HEK293 (cell line): ENCODE results near the gene EML1.

ENCODE experiments used
- CTCF ChIA-PET: fragments of 350-600 bp; formaldehyde crosslinking; extraction: SDS; loops from one replicate; lab custom pipeline; 2021; ENCODE audit warnings: antibody characterized with exemption; lab: Yijun Ruan, JAX
- POLR2A ChIA-PET: fragments of 300-600 bp; formaldehyde crosslinking; extraction: SDS; loops from one replicate; lab custom pipeline; 2020; ENCODE audit warnings: antibody characterized with exemption, inconsistent platforms; lab: Yijun Ruan, JAX
- H3K27ac ChIP-seq: fragments of 200-500 bp; sonication (Bioruptor generic); 2 replicates; pipeline ENCODE4 v1.5.1; 2014; ENCODE audit warnings: low read depth, low read length, control low read depth, inconsistent platforms; ENCODE audit errors: extremely low read depth
- H3K36me3 ChIP-seq, 2 experiments: fragments of 200-500 bp in 1 of 2; sonication (Bioruptor generic) in 1 of 2; 1 replicate in 1 of 2; 2 replicates in 1 of 2; pipeline ENCODE4 v1.5.1; 2014 to 2017; ENCODE audit warnings: inconsistent platforms in 2 of 2, low read length in 2 of 2; ENCODE audit not compliant: control insufficient read depth in 2 of 2, insufficient read depth in 1 of 2
- H3K4me1 ChIP-seq: fragments of 200-500 bp; sonication (Bioruptor generic); 2 replicates; pipeline ENCODE4 v1.5.1; 2014; ENCODE audit warnings: mild to moderate bottlenecking, low read length, inconsistent platforms; ENCODE audit not compliant: control insufficient read depth, insufficient read depth
- H3K4me3 ChIP-seq: 2 replicates; pipeline ENCODE4 v1.5.1; 2011; ENCODE audit warnings: low read depth, mild to moderate bottlenecking, control low read depth, low read length, moderate library complexity
- H3K9me3 ChIP-seq: fragments of 200-500 bp; sonication (Bioruptor generic); 2 replicates; pipeline ENCODE4 v1.5.1; 2014; ENCODE audit warnings: low read depth, low read length, inconsistent platforms; ENCODE audit not compliant: control insufficient read depth, insufficient read depth
- BCL6B ChIP-seq: fragments of 450-650 bp; formaldehyde crosslinking; IDR thresholded peaks from 2 replicates; pipeline ENCODE4 v1.5.1; 2017; ENCODE audit warnings: missing biosample characterization, missing genetic modification characterization
- EGR2 ChIP-seq: fragments of 450-650 bp; formaldehyde crosslinking; IDR thresholded peaks from 2 replicates; pipeline ENCODE4 v1.5.1; 2016; ENCODE audit warnings: low read depth, missing biosample characterization, missing genetic modification characterization
- KLF10 ChIP-seq: fragments of 450-650 bp; IDR thresholded peaks from 2 replicates; pipeline ENCODE4 v1.5.1; 2018; ENCODE audit warnings: missing biosample characterization, mild to moderate bottlenecking, missing genetic modification characterization
- PBX3 ChIP-seq: sonication (generic); formaldehyde crosslinking; IDR thresholded peaks from 2 replicates; pipeline ENCODE4 v1.8.1; 2022; ENCODE audit warnings: mild to moderate bottlenecking, moderate library complexity, missing genetic modification reagents
- SCRT1 ChIP-seq: fragments of 450-650 bp; formaldehyde crosslinking; IDR thresholded peaks from 2 replicates; pipeline ENCODE4 v1.5.1; 2016; ENCODE audit warnings: missing biosample characterization, missing genetic modification characterization, borderline replicate concordance
- ZBTB49 ChIP-seq: fragments of 450-650 bp; formaldehyde crosslinking; IDR thresholded peaks from 2 replicates; pipeline ENCODE4 v1.5.1; 2016; ENCODE audit warnings: missing biosample characterization, missing genetic modification characterization, low read depth
- ZNF132 ChIP-seq: fragments of 450-650 bp; formaldehyde crosslinking; IDR thresholded peaks from 2 replicates; pipeline ENCODE4 v1.5.1; 2017; ENCODE audit warnings: missing biosample characterization, missing genetic modification characterization, borderline replicate concordance
- ZNF157 ChIP-seq: fragments of 450-650 bp; formaldehyde crosslinking; IDR thresholded peaks from 2 replicates; pipeline ENCODE4 v1.5.1; 2016; ENCODE audit warnings: missing biosample characterization, missing genetic modification characterization
- ZNF19 ChIP-seq: fragments of 450-650 bp; formaldehyde crosslinking; IDR thresholded peaks from 2 replicates; pipeline ENCODE4; 2016; ENCODE audit warnings: missing biosample characterization, missing genetic modification characterization, low read depth
- ZNF202 ChIP-seq: fragments of 450-650 bp; formaldehyde crosslinking; IDR thresholded peaks from 2 replicates; pipeline ENCODE4 v1.5.1; 2016; ENCODE audit warnings: missing biosample characterization, missing genetic modification characterization, borderline replicate concordance
- ZNF211 ChIP-seq: fragments of 450-650 bp; formaldehyde crosslinking; IDR thresholded peaks from 2 replicates; pipeline ENCODE4 v1.5.1; 2016; ENCODE audit warnings: low read depth, missing biosample characterization, missing genetic modification characterization
- ZNF221 ChIP-seq: fragments of 450-650 bp; formaldehyde crosslinking; IDR thresholded peaks from 2 replicates; pipeline ENCODE4 v1.5.1; 2017; ENCODE audit warnings: missing biosample characterization, missing genetic modification characterization, borderline replicate concordance
- ZNF311 ChIP-seq: fragments of 450-650 bp; formaldehyde crosslinking; IDR thresholded peaks from 2 replicates; pipeline ENCODE4 v1.5.1; 2017; ENCODE audit warnings: missing biosample characterization, missing genetic modification characterization, borderline replicate concordance
- ZNF394 ChIP-seq: fragments of 450-650 bp; formaldehyde crosslinking; IDR thresholded peaks from 2 replicates; pipeline ENCODE4 v1.5.1; 2016; ENCODE audit warnings: missing biosample characterization, missing genetic modification characterization, mild to moderate bottlenecking, moderate library complexity, borderline replicate concordance
- ZNF404 ChIP-seq: fragments of 450-650 bp; formaldehyde crosslinking; IDR thresholded peaks from 2 replicates; pipeline ENCODE4 v1.5.1; 2017; ENCODE audit warnings: missing biosample characterization, missing genetic modification characterization
- ZNF473 ChIP-seq: fragments of 450-650 bp; formaldehyde crosslinking; IDR thresholded peaks from 2 replicates; pipeline ENCODE4 v1.5.1; 2017; ENCODE audit warnings: missing biosample characterization, missing genetic modification characterization
- ZNF518A ChIP-seq: fragments of 450-650 bp; formaldehyde crosslinking; conservative IDR thresholded peaks from 2 replicates; pipeline ENCODE4 v1.5.1; 2016; ENCODE audit warnings: low read depth, missing biosample characterization, missing genetic modification characterization
- ZNF521 ChIP-seq: fragments of 450-650 bp; formaldehyde crosslinking; IDR thresholded peaks from 2 replicates; pipeline ENCODE4 v1.5.1; 2017; ENCODE audit warnings: missing biosample characterization, mild to moderate bottlenecking, missing genetic modification characterization
- ZNF555 ChIP-seq: fragments of 450-650 bp; formaldehyde crosslinking; conservative IDR thresholded peaks from 2 replicates; pipeline ENCODE4 v1.5.1; 2017; ENCODE audit warnings: missing biosample characterization, mild to moderate bottlenecking, missing genetic modification characterization, inconsistent platforms
- ZNF558 ChIP-seq: fragments of 450-650 bp; formaldehyde crosslinking; IDR thresholded peaks from 2 replicates; pipeline ENCODE4 v1.5.1; 2016; ENCODE audit warnings: missing biosample characterization, missing genetic modification characterization
- ZNF560 ChIP-seq: fragments of 450-650 bp; formaldehyde crosslinking; IDR thresholded peaks from 2 replicates; pipeline ENCODE4 v1.5.1; 2017; ENCODE audit warnings: missing biosample characterization, missing genetic modification characterization, borderline replicate concordance
- ZNF76 ChIP-seq: fragments of 450-650 bp; formaldehyde crosslinking; IDR thresholded peaks from 2 replicates; pipeline ENCODE4; 2016; ENCODE audit warnings: low read depth, missing biosample characterization, missing genetic modification characterization, borderline replicate concordance
- ZNF791 ChIP-seq: fragments of 450-650 bp; formaldehyde crosslinking; IDR thresholded peaks from 2 replicates; pipeline ENCODE4 v1.5.1; 2016; ENCODE audit warnings: missing biosample characterization, missing genetic modification characterization

The EML1 gene

GRCh38 chr14:99975190-99975589, 182.0 kb downstream of the EML1 start:
- Histone ChIP-seq H3K36me3 (peaks cover 0 to 3% of the 10 kb centered on the region in 2 experiments; a peak in 1 of 3 replicates), H3K9me3 (no peaks in the 10 kb centered on the region; the same call in 1 of the 2 replicates), H3K27ac (no peak overlapping the region), H3K4me1 (peaks cover 4% of the 10 kb centered on the region), H3K4me3 (no peak overlapping the region)
- TF ChIP-seq ZNF404, result no peak
- peak; percentile 100 for TF ChIP-seq ZNF558 (tag by site-specific recombination)
- ChIA-PET POLR2A (no interaction called here), CTCF (no interaction called here)

- Histone ChIP-seq H3K4me3 (no peak overlapping the region), H3K9me3 (no peaks in the 10 kb centered on the region; the same call in 1 of the 2 replicates), H3K4me1 (peaks cover 12% of the 10 kb centered on the region), H3K36me3 (peaks cover 0 to 3% of the 10 kb centered on the region in 2 experiments; a peak in 1 of 3 replicates), H3K27ac (no peak overlapping the region)
- ChIA-PET POLR2A (no interaction called here), CTCF (no interaction called here)
- no peak for TF ChIP-seq SCRT1
- no peak for TF ChIP-seq ZNF19 (tag by site-specific recombination)
- TF ChIP-seq ZNF473 (tag by site-specific recombination), result no peak
- no peak for TF ChIP-seq PBX3 (CRISPR knock-in tag)
- TF ChIP-seq ZNF76 (tag by site-specific recombination), result no peak
- no peak for TF ChIP-seq ZNF157
- TF ChIP-seq EGR2, result no peak
- 0 out of 2 replicates have a peak, but pooled peaks have one; percentile 10 for TF ChIP-seq ZNF791 (tag by site-specific recombination)
- peak; percentile 42; the same call in 1 of the 2 replicates for TF ChIP-seq ZNF202 (tag by site-specific recombination)
- TF ChIP-seq ZNF521 (tag by site-specific recombination), result no peak
- TF ChIP-seq ZNF518A, result peak; percentile 88
- no peak for TF ChIP-seq ZNF211 (tag by site-specific recombination)
- no peak for TF ChIP-seq ZNF311 (tag by site-specific recombination)
- no peak for TF ChIP-seq BCL6B
- no peak for TF ChIP-seq ZNF132 (tag by site-specific recombination)
- no peak for TF ChIP-seq KLF10 (tag by site-specific recombination)
- no peak for TF ChIP-seq ZNF221 (tag by site-specific recombination)
- peak; percentile 68; the same call in 1 of the 2 replicates for TF ChIP-seq ZNF560 (tag by site-specific recombination)
- peak; percentile 95 for TF ChIP-seq ZNF394
- no peak for TF ChIP-seq ZBTB49 (tag by site-specific recombination)
- TF ChIP-seq ZNF555, result peak; percentile 82
Measured at GRCh38 chr14:99976021-99976420, 182.8 kb downstream of the EML1 start.
